ENCODE results near the gene SEC16A.

Gene SEC16A

DNA sequence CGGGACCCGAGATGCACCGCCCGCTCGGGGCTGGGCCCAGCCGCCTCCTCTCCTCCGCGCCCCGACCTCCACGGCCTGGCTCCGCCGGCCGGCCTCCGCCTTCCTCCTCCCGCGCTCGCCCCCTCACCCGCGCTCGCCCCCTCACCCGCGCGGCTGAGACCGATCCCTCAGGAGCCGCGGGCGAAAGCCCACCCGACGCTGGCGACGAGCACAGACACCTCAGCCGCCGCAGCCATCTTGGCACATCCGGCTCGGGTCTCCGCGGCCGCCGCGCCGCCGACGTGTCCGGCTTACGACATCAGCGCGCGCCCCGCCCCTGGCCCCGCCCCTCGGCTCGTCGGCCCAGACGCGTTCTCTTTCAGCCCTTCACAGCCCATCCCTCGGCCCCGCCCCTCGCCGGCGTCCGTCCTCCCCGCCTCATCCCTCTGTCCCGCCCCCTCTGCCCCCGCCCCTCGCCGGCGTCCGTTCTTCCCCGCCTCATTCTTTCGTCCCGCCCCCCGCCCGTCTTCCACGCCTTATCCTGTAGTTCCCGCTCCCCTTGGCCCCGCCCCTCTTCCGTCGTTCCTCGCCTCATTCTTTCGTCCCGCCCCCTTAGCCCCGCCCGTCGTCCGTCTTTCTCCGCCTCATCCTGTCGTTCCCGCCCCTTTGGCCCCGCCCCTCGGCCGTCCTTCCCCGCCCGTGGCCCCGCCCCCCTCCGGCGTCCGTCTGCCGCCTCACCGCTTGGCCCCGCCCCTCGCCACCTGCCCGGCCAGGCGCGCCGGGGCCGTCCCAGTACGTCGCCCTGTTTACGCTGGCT is at the start of gene SEC16A:
Gene SEC16A (minus strand): TSS at position 248 of the 796 bp plus-strand sequence. CDS start 5,425 bp downstream, outside the sequence.
- DNase-seq = peak; percentile 86 to 100 (median 100)

DNA sequence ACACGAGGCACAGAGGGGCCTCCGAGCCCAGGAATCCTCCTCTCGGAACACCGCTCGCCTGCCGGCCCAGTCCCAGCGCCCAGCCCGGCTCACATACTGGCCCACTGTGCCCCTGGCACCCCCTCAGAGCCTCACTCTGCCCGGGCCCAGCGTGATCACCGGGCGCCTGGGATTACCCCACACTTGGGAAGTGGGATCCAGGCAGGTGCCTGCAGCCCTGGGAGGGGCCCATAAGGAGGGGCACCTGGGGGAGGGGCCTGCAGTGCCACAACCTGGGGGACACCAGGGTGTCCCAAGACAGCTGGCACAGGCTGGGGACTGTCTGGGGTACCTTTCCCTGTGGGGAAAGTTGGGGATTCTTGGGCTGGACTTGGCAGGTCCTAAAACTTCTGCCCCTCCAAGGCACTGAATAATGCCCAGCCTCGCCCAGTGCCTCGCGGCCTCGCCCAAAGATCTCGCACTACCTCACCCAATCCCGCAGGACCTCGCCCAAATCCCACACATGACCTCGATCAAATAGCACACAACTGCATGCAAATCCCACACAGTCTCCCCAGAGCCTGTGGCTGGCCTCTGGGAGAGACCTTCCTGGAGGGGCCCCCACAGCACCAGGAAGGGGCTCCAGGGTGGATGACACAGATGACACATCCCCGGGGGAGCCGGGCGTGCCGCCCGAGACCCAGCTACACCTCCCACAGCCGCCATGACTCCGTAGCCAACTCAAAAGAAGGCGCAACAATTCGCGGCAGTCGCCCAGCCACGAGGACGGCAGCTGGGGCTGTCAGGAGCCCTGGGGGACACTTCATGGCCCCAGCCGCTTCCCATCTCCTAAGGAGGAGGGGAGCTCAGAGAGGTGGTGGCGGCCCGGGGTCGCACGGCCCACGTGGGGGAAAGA is 49.3 kb upstream of the SEC16A start:
- no peak for DNase-seq

DNA sequence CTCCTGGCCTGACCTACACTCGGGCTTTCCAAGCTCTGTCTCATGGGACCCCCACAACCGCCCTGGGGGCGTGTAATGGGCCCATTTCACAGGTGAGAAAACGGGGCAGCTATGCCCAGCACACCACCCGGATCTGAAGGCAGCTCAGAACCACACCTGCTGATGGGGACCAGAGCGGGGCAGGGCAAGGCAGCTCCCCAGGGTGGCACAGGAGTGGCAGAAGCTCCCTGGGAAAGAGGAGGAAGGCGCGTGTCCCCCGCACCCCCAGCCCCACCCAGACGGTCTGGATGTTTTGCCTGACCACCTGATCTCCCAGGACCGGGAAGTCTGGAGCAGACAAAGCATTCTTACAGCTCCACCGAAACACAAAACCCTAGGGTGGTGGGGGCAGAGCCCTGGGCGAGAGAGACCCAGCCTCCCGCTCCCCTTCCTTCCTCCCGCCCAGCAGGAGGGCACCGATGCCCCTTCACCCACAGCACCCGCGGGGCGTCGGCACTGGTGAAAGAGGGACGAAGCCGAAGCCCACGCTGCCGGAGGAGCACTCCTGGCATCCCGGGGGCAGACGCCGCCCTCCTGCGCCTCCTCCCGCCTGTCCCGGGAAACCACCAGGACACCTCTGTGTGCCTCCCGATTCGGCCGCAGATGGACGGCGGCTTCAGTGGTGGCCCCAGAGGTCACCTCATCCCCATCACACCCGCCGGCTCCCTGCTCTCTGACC is 48.5 kb upstream of the SEC16A start:
- DNase-seq = no peak

DNA sequence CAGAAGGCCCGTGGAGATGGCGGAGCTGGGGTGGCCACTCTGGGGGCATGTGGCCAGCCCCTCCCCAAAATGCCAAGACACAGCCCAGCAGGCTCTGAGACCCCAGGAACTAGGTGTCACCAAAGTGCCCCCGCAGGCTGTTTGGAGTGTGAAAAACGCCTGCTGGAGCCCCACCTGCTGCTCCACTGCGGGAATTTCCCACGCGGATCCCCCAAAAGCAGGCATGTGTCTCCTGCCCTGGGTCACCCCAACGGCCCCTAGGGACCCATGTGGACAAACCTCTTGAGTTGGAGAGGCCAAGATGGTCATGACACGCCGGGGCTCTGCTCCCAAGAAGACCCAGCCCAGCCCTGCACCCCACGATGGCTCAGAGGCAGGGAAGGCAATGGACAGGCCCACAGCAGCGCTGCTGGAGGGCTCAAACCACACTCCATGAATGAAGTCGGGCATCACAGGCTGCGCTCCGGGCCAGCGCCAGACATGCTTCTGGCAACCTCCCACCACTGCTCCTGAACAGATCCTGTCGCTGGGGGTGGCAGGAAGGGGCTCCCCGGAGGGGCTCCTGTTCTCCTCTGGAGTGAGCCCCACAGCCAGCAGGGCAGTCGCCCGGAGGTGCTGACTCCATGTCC is 47.7 kb upstream of the SEC16A start:
- peak in 10 of 56 donors; percentile 8 to 55 (median 24) for DNase-seq

GRCh38 chr9:136529516-136530460 is 46.9 kb upstream of the SEC16A start:
- DNase-seq = no peak

GRCh38 chr9:136528716-136529341 is 46.0 kb upstream of the SEC16A start:
- DNase-seq = no peak

GRCh38 chr9:136527721-136528710 is 45.2 kb upstream of the SEC16A start:
- peak in 6 of 56 donors; percentile 24 to 40 (median 30) for DNase-seq

- no peak for DNase-seq
These were observed 44.3 kb upstream of the SEC16A start for GRCh38 chr9:136527131-136527530.

GRCh38 chr9:136526625-136527066 is 43.8 kb upstream of the SEC16A start:
- DNase-seq = peak in 53 of 56 donors; percentile 26 to 90 (median 78)

- peak in 54 of 56 donors; percentile 67 to 97 (median 90) for DNase-seq
These were observed 43.1 kb upstream of the SEC16A start for GRCh38 chr9:136525841-136526499.

DNA sequence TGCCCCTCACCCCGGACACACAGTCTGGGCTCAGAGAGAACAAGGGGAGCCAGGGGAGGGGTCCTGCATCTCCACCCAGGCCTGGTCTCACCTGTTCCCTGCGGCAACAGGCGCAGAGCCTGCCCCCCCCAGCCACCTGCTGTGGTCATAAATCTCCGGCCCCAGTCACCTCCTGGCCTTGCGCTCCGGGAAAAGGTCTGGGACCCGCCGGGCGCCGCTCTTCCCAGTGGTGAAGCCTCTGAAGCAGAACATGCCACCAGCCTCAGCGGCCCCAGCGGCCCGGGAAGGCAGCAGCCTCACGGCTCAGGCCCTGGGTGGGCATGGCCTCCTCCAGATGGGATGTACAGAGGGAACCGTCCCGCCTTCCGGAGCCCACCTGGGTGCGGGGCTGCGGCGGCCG is 42.4 kb upstream of the SEC16A start:
- no peak for DNase-seq

GRCh38 chr9:136522314-136523237 is 39.7 kb upstream of the SEC16A start:
- no peak for DNase-seq

GRCh38 chr9:136521537-136521936 is 38.7 kb upstream of the SEC16A start:
- peak in 4 of 56 donors; percentile 9 to 30 (median 20) for DNase-seq

GRCh38 chr9:136520053-136520540 is 37.3 kb upstream of the SEC16A start:
- DNase-seq = no peak

DNA sequence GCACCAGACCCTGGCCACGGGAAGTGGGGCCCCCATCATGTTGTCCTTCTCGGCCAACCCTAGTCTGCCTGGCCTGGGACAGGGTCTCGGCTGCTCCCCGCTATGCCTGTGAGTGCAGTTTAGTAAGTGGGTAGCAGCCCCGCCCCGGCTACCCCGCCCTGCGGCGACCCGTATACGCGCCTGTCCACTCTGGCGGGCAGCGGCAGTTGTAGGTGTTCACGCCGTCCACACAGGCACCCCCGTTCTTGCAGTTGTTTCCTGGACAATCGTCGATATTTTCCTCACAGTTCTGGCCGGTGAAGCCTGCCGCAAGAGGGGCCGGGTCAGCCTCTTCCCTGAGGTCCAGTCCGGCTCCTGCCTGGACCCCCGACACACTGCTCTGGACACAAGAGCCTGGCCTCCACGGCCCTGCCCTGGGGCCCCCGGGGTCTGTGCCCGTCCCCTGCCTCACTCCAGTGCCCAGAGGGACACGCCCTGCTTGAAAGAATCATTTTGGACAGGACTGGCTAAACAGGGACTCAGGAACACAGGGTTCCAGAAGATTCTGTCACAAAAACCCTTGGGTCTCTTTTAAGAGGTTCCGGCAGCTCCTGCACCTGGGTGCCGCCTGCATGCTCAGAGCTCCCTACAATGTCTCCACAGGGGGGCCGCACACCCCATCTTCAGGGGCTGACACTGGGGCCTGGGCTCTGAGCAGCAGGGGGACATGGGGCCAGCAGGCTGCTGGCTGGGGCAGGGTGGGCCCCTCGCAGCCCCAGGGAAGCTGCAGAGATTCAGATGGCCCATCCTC is 36.6 kb upstream of the SEC16A start:
- no peak for DNase-seq
